ENCODE results near the gene CCL3.
"Not testable (repeated sequence)": the region's sequence is repeated elsewhere in the genome, so short reads cannot be mapped to it uniquely, and the experiment has no call there.

- TF ChIP-seq CTCF (conservative IDR thresholded peaks at IDR 0.05; ENCODE audit: low read length); EZH2phosphoT487 (IDR thresholded peaks at IDR 0.05; ENCODE audit: borderline replicate concordance): not testable (repeated sequence)
These were observed 13.5 kb upstream of the CCL3 start, which contains the start of gene CCL4 for GRCh38 chr17:36103401-36103975.

Measured in Loucy (cell line).